ENCODE data around the gene ELMO1. TPM values are rescaled to one million over a fixed set of nuclear protein-coding genes. Genes with fewer than 3 reads are reported as not detected.

The ELMO1 gene
- total RNA-seq, 1 experiment from 2014 or later, result 1.1 TPM

DNA sequence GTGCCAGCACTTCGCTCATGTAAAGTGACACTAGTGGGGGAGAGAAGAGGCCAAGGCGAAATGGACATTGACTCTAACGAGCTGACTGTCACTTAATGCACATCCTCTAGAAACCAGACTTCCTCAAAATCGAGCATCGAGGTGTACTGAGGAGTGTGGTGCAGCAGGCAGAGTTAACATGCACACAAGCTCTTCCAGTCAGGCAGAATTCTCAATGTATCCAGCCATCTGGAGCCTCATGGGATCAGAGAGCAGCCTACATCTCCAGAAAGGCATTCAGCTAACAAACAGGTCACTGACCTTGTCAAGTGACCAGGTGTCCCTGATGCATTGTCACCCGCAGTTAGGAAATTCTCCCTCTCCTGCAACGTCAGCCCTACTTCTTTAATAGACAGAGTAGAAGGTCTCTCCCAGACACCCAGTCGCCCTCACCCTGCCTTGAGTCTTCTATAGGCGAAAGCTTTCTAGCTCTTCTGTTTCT, 464.6 kb downstream of the ELMO1 start:
- Histone ChIP-seq H3K4me2 (ENCODE audit: low read length) (no peak overlapping the region), H3K36me3 (ENCODE audit: control insufficient read depth in 1 of 2, insufficient read depth in 2 of 2, low read length in 2 of 2) (no peaks in the 10 kb centered on the region), H4K20me1 (ENCODE audit: insufficient read depth) (no peaks in the 10 kb centered on the region), H3K9ac (ENCODE audit: low read length) (no peak overlapping the region), H3K79me2 (ENCODE audit: insufficient read depth, low read length) (no peaks in the 10 kb centered on the region), H3K4me1 (ENCODE audit: control insufficient read depth in 1 of 2, insufficient read depth in 2 of 2, low read length in 2 of 2) (peaks cover 4 to 7% of the 10 kb centered on the region in 2 experiments; a peak in 3 of 4 replicates), H3K27ac (ENCODE audit: low read depth, low read length) (no peak overlapping the region), H3K4me3 (replicated peaks in 1 of 2; ENCODE audit: low read depth in 1 of 2, low read length in 2 of 2) (no peak overlapping the region), H3K27me3 (ENCODE audit: insufficient read depth, low read length) (no peaks in the 10 kb centered on the region), H3K9me3 (ENCODE audit: control insufficient read depth in 1 of 2, insufficient read depth in 1 of 2, low read depth in 1 of 2, low read length in 2 of 2) (no peaks in the 10 kb centered on the region), H3K9me2 (ENCODE audit: insufficient read depth) (no peaks in the 10 kb centered on the region), H2AFZ (ENCODE audit: low read depth, low read length, poor library complexity, severe bottlenecking) (no peak overlapping the region)
- RAD21 ChIA-PET (ENCODE audit: low non-redundant PET in 1 of 2, low total read pairs in 2 of 2, uncharacterized antibody in 2 of 2, unreplicated experiment in 2 of 2), result no interaction called here
- CTCF ChIA-PET, result interaction anchor here (1.2 to 6.5 kb wide), 3 partner anchors 15 to 198 kb away, joined by 3 to 48 read pairs (median 9); no protein-coding TSS in a partner anchor
- TF ChIP-seq SIN3A (IDR thresholded peaks at IDR 0.05; ENCODE audit: low read depth), result no peak
- no peak for TF ChIP-seq CBX3 (IDR thresholded peaks at IDR 0.05; ENCODE audit: low read depth)
- TF ChIP-seq, protein P1, sequence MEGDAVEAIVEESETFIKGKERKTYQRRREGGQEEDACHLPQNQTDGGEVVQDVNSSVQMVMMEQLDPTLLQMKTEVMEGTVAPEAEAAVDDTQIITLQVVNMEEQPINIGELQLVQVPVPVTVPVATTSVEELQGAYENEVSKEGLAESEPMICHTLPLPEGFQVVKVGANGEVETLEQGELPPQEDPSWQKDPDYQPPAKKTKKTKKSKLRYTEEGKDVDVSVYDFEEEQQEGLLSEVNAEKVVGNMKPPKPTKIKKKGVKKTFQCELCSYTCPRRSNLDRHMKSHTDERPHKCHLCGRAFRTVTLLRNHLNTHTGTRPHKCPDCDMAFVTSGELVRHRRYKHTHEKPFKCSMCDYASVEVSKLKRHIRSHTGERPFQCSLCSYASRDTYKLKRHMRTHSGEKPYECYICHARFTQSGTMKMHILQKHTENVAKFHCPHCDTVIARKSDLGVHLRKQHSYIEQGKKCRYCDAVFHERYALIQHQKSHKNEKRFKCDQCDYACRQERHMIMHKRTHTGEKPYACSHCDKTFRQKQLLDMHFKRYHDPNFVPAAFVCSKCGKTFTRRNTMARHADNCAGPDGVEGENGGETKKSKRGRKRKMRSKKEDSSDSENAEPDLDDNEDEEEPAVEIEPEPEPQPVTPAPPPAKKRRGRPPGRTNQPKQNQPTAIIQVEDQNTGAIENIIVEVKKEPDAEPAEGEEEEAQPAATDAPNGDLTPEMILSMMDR (IDR thresholded peaks at IDR 0.05 in 2 of 3, conservative IDR thresholded peaks at IDR 0.05 in 1 of 3; ENCODE audit: borderline replicate concordance in 1 of 3, insufficient read depth in 1 of 3, low read depth in 2 of 3, low read length in 2 of 3), result no peak
- no peak for TF ChIP-seq CEBPB (IDR thresholded peaks at IDR 0.05; ENCODE audit: low read depth)
- no peak for TF ChIP-seq RAD21 (IDR thresholded peaks at IDR 0.05; ENCODE audit: low read depth)
- no peak for TF ChIP-seq FOSL1 (IDR thresholded peaks at IDR 0.05; ENCODE audit: low read depth)
- TF ChIP-seq POLR2AphosphoS5 (IDR thresholded peaks at IDR 0.05; ENCODE audit: low read depth, low read length), result no peak
- no peak for DNase-seq (ENCODE audit: low read depth, low spot score)
- BruUV-seq (replicated peaks), result no TSS peak
- intact Hi-C loops (cut with micrococcal nuclease), result no loop called here
- no peak for ATAC-seq
- POLR2A ChIA-PET, result interaction anchor here (0.7 kb wide), 1 partner anchor 198 kb away, joined by 3 read pairs; no protein-coding TSS in a partner anchor

DNA sequence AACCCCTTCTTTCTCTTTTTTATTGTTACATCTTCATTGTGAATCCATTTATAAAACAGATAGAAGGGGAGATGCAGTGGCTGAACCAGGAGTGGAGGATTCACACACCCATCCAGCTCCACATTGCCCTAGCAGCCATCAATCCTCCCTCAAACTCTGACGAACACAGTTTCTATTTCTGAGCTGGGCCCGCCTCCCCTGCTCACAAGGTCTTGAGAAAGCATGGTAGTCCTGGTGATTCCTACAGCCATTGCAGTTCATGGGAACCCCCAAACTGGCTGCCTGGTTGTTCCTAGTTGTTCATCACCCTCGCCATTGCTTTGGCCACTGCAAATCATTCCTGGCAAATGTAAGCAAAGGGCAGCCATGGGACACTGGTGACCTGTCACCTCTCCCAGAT, 465.9 kb downstream of the ELMO1 start:
- Histone ChIP-seq H3K36me3 (ENCODE audit: control insufficient read depth in 1 of 2, insufficient read depth in 2 of 2, low read length in 2 of 2) (no peaks in the 10 kb centered on the region), H3K9me3 (ENCODE audit: control insufficient read depth in 1 of 2, insufficient read depth in 1 of 2, low read depth in 1 of 2, low read length in 2 of 2) (no peaks in the 10 kb centered on the region), H3K4me1 (ENCODE audit: control insufficient read depth in 1 of 2, insufficient read depth in 2 of 2, low read length in 2 of 2) (peaks cover 4 to 7% of the 10 kb centered on the region in 2 experiments; a peak in 3 of 4 replicates), H2AFZ (ENCODE audit: low read depth, low read length, poor library complexity, severe bottlenecking) (no peak overlapping the region), H4K20me1 (ENCODE audit: insufficient read depth) (no peaks in the 10 kb centered on the region), H3K4me2 (ENCODE audit: low read length) (no peak overlapping the region), H3K27me3 (ENCODE audit: insufficient read depth, low read length) (no peaks in the 10 kb centered on the region), H3K9me2 (ENCODE audit: insufficient read depth) (no peaks in the 10 kb centered on the region), H3K9ac (ENCODE audit: low read length) (no peak overlapping the region), H3K27ac (ENCODE audit: low read depth, low read length) (no peak overlapping the region), H3K79me2 (ENCODE audit: insufficient read depth, low read length) (no peaks in the 10 kb centered on the region), H3K4me3 (replicated peaks in 1 of 2; ENCODE audit: low read depth in 1 of 2, low read length in 2 of 2) (no peak overlapping the region)
- intact Hi-C loops (cut with micrococcal nuclease), result no loop called here
- POLR2A ChIA-PET, result no interaction called here
- DNase-seq (ENCODE audit: low read depth, low spot score) (no peak), ATAC-seq (no peak)
- RAD21 ChIA-PET (ENCODE audit: low non-redundant PET in 1 of 2, low total read pairs in 2 of 2, uncharacterized antibody in 2 of 2, unreplicated experiment in 2 of 2), result no interaction called here
- BruUV-seq (replicated peaks), result no TSS peak
- CTCF ChIA-PET, result interaction anchor here (2.4 to 6.5 kb wide), 2 partner anchors 16 to 200 kb away, joined by 9 to 48 read pairs; no protein-coding TSS in a partner anchor
- TF ChIP-seq EZH2 (IDR thresholded peaks at IDR 0.05) (no peak), ZNF274 (IDR thresholded peaks at IDR 0.05; ENCODE audit: low read depth, low read length) (no peak)
- TF ChIP-seq, protein P2, sequence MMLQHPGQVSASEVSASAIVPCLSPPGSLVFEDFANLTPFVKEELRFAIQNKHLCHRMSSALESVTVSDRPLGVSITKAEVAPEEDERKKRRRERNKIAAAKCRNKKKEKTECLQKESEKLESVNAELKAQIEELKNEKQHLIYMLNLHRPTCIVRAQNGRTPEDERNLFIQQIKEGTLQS (IDR thresholded peaks at IDR 0.05), result no peak
